ENCODE data around the gene PIAS3. TPM values are rescaled to one million over a fixed set of nuclear protein-coding genes. Genes with fewer than 3 reads are reported as not detected.

PIAS3 gene
- total RNA-seq, 2 experiments from 2014 or later: 18.7 to 19.7 TPM

- H3K27me3 Mint-ChIP-seq: no peaks in the 10 kb centered on the region
- no peak overlapping the region for H3K4me3 Mint-ChIP-seq
- no peaks in the 10 kb centered on the region for H3K4me1 Mint-ChIP-seq (ENCODE audit: low read depth)
- no peaks in the 10 kb centered on the region for H3K4me1 ChIP-seq (ENCODE audit: insufficient read depth, low read length)
- no peaks in the 10 kb centered on the region for H3K9me3 ChIP-seq (ENCODE audit: control insufficient read depth in 1 of 2, insufficient read depth in 1 of 2, low read length in 2 of 2)
- peaks cover 3% of the 10 kb centered on the region for H3K36me3 ChIP-seq (ENCODE audit: insufficient read depth, low read length)
- ChIA-PET POLR2A (no interaction called here), CTCF (no interaction called here)
- H3K36me3 Mint-ChIP-seq (ENCODE audit: low read depth): peaks cover 14% of the 10 kb centered on the region
- no peak for DNase-seq
- no peaks in the 10 kb centered on the region for H3K27me3 ChIP-seq (ENCODE audit: control insufficient read depth in 1 of 2, insufficient read depth in 2 of 2, low read length in 2 of 2)
- no peak overlapping the region for H3K27ac ChIP-seq (ENCODE audit: low read depth in 1 of 2, low read length in 2 of 2)
- TF ChIP-seq, protein P1, sequence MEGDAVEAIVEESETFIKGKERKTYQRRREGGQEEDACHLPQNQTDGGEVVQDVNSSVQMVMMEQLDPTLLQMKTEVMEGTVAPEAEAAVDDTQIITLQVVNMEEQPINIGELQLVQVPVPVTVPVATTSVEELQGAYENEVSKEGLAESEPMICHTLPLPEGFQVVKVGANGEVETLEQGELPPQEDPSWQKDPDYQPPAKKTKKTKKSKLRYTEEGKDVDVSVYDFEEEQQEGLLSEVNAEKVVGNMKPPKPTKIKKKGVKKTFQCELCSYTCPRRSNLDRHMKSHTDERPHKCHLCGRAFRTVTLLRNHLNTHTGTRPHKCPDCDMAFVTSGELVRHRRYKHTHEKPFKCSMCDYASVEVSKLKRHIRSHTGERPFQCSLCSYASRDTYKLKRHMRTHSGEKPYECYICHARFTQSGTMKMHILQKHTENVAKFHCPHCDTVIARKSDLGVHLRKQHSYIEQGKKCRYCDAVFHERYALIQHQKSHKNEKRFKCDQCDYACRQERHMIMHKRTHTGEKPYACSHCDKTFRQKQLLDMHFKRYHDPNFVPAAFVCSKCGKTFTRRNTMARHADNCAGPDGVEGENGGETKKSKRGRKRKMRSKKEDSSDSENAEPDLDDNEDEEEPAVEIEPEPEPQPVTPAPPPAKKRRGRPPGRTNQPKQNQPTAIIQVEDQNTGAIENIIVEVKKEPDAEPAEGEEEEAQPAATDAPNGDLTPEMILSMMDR (IDR thresholded peaks at IDR 0.05): no peak
- no peak overlapping the region for H3K4me3 ChIP-seq (ENCODE audit: low read length)
- H3K27ac Mint-ChIP-seq: no peak overlapping the region
- no peak for ATAC-seq (ENCODE audit: poor library complexity)
- intact Hi-C loops (cut with DNase I, micrococcal nuclease): no loop called here
- no peaks in the 10 kb centered on the region for H3K9me3 Mint-ChIP-seq
Measured at GRCh38 chr1:145897969-145898368, 39.1 kb upstream of the PIAS3 start.

DNA sequence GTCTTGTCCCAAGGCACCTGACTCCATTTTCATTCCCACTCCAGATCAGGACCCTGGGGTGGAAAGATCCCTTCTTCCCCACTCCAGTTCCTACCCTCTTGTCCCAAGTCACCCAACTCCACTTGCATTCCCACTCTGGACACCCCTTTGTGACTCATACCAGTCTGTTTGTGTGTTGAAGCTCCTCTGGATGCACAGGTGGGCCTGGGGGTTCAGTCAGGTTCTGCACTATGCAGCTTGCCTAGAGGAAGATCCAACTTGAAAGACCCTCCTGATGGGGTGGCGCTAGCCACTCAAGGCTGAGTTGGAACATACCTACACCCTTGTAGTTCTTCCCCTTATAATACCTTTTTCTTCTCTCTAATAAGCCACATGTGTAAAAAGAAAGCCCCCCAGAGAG, 36.6 kb upstream of the PIAS3 start:
- Histone ChIP-seq H3K4me3 (ENCODE audit: low read length) (no peak overlapping the region), H3K27me3 (ENCODE audit: control insufficient read depth in 1 of 2, insufficient read depth in 2 of 2, low read length in 2 of 2) (no peaks in the 10 kb centered on the region), H3K4me1 (ENCODE audit: insufficient read depth, low read length) (no peaks in the 10 kb centered on the region), H3K9me3 (ENCODE audit: control insufficient read depth in 1 of 2, insufficient read depth in 1 of 2, low read length in 2 of 2) (no peaks in the 10 kb centered on the region), H3K27ac (ENCODE audit: low read depth in 1 of 2, low read length in 2 of 2) (no peak overlapping the region), H3K36me3 (ENCODE audit: insufficient read depth, low read length) (peaks cover 3% of the 10 kb centered on the region)
- no peak for ATAC-seq (ENCODE audit: poor library complexity)
- Mint-ChIP-seq H3K4me1 (ENCODE audit: low read depth) (no peaks in the 10 kb centered on the region), H3K27ac (no peak overlapping the region), H3K27me3 (no peaks in the 10 kb centered on the region), H3K36me3 (ENCODE audit: low read depth) (peaks cover 14% of the 10 kb centered on the region), H3K9me3 (no peaks in the 10 kb centered on the region), H3K4me3 (no peak overlapping the region)
- DNase-seq: no peak
- TF ChIP-seq, protein P1 (IDR thresholded peaks at IDR 0.05): no peak
- ChIA-PET POLR2A (no interaction called here), CTCF (no interaction called here)
- intact Hi-C loops (cut with DNase I, micrococcal nuclease): loop anchor here in 1 of 2 experiments (1.0 kb wide), 1 partner anchor 12 kb away; no protein-coding TSS in a partner anchor

DNA sequence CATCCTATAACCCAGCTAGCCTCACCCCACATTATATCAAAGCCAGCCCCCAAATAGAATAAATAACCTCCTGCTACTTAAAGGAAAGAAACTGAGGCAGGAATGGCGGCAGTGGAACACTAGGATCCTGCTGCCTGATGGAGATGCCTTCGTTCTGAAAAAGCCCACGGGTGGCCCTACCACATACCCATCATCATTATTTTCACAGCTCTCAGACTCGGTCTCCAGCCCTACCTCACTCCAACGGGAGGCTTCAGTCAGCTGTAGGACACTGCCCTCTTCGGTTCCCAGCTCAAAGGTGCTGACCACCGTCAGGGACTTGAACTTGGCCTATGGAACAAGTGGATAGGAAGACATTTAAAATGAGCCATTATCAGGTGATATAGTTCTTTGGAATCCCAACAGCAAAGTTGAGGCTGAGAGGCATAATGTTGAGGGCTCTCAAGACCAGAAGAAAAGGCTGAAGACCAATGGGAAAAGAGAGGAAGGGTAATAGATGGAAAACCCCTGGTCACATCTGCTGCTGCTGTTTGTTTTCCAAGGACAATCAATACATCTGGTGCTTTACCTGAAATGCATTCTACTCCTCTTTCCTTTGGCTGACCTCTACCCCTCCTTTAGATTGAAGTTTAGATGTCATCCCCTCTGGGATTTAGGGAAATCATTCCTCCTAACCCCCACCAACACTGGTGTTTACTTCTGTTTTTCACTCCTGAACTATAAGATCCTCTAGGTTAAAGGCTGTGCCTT, 34.6 kb upstream of the PIAS3 start:
- DNase-seq: no peak
- no peak overlapping the region for H3K27ac Mint-ChIP-seq

More for the DNA sequence above, 34.6 kb upstream of the PIAS3 start:
- H3K36me3 Mint-ChIP-seq (ENCODE audit: low read depth): peaks cover 14% of the 10 kb centered on the region
- ChIA-PET CTCF (interaction anchor here (2.3 kb wide), 1 partner anchor 11 kb away, joined by 15 read pairs; no protein-coding TSS in a partner anchor), POLR2A (interaction anchor here (1.2 kb wide), 1 partner anchor 22 kb away, joined by 5 read pairs; no protein-coding TSS in a partner anchor)
- Histone ChIP-seq H3K27ac (ENCODE audit: low read depth in 1 of 2, low read length in 2 of 2) (no peak overlapping the region), H3K4me3 (ENCODE audit: low read length) (no peak overlapping the region), H3K9me3 (ENCODE audit: control insufficient read depth in 1 of 2, insufficient read depth in 1 of 2, low read length in 2 of 2) (no peaks in the 10 kb centered on the region), H3K4me1 (ENCODE audit: insufficient read depth, low read length) (no peaks in the 10 kb centered on the region), H3K36me3 (ENCODE audit: insufficient read depth, low read length) (no peaks in the 10 kb centered on the region), H3K27me3 (ENCODE audit: control insufficient read depth in 1 of 2, insufficient read depth in 2 of 2, low read length in 2 of 2) (no peaks in the 10 kb centered on the region)
- no peak for ATAC-seq (ENCODE audit: poor library complexity)
- H3K27me3 Mint-ChIP-seq: no peaks in the 10 kb centered on the region
- H3K4me3 Mint-ChIP-seq: no peak overlapping the region
- no peaks in the 10 kb centered on the region for H3K4me1 Mint-ChIP-seq (ENCODE audit: low read depth)
- TF ChIP-seq, protein P1 (IDR thresholded peaks at IDR 0.05): no peak
- intact Hi-C loops (cut with DNase I, micrococcal nuclease): no loop called here
- no peaks in the 10 kb centered on the region for H3K9me3 Mint-ChIP-seq
